Muscle layer of duodenum (tissue), 2 donors: ENCODE results near the gene ROR2.

Experiments used
- H3K27ac ChIP-seq: one replicate; pipeline ENCODE4 v1.7.0; 2013; ENCODE audit warnings: mild to moderate bottlenecking, low read length
- H3K27me3 ChIP-seq: one replicate; pipeline ENCODE4 v1.7.0; 2013; ENCODE audit warnings: low read depth, mild to moderate bottlenecking, control low read depth, low read length
- H3K36me3 ChIP-seq, 2 donors: one replicate each; pipeline ENCODE4 v1.7.0; 2013; ENCODE audit warnings: low read length in 2 of 2, control low read depth in 1 of 2, mild to moderate bottlenecking in 1 of 2; ENCODE audit not compliant: insufficient read depth in 2 of 2, control insufficient read depth in 1 of 2
- H3K4me1 ChIP-seq, 2 donors: one replicate each; pipeline ENCODE4 v1.7.0; 2013; ENCODE audit warnings: low read length in 2 of 2, mild to moderate bottlenecking in 2 of 2, control low read depth in 1 of 2, moderate library complexity in 1 of 2; ENCODE audit not compliant: insufficient read depth in 2 of 2, control insufficient read depth in 1 of 2
- H3K4me3 ChIP-seq, 2 donors: one replicate each; pipeline ENCODE4 v1.7.0; 2013; ENCODE audit warnings: low read length in 2 of 2, low read depth in 1 of 2, mild to moderate bottlenecking in 1 of 2
- H3K9me3 ChIP-seq, 2 donors: one replicate each; pipeline ENCODE4 v1.7.0; 2013; ENCODE audit warnings: low read length in 2 of 2, control low read depth in 1 of 2, mild to moderate bottlenecking in 1 of 2; ENCODE audit not compliant: control insufficient read depth in 1 of 2
- donor health status: healthy.

ROR2 gene

DNA sequence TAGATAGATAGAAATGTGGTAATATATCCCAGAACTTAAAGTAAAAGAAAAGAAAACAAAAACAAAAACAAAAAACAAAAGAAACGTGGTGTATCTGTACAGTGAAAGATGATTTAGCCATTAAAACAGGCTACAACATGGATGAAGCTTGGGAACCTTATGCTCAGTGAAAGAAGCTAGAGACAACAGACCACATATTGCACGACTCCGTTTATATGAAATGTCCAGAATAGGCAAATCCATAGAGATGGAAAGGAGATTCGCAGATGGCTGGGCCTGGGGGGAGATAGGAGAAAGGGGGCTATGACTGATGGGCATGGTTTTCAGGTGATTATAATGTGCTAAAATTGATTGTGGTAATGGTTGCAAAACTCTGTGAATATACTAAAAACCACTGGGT is 86.6 kb downstream of the ROR2 start:
- H3K27me3 ChIP-seq, result no peaks in the 10 kb centered on the region
- H3K27ac ChIP-seq, result no peak overlapping the region
- no peaks in the 10 kb centered on the region for H3K36me3 ChIP-seq
- no peak overlapping the region for H3K4me3 ChIP-seq
- peaks cover 0 to 15% of the 10 kb centered on the region in 2 donors for H3K4me1 ChIP-seq
- H3K9me3 ChIP-seq, result no peaks in the 10 kb centered on the region

DNA sequence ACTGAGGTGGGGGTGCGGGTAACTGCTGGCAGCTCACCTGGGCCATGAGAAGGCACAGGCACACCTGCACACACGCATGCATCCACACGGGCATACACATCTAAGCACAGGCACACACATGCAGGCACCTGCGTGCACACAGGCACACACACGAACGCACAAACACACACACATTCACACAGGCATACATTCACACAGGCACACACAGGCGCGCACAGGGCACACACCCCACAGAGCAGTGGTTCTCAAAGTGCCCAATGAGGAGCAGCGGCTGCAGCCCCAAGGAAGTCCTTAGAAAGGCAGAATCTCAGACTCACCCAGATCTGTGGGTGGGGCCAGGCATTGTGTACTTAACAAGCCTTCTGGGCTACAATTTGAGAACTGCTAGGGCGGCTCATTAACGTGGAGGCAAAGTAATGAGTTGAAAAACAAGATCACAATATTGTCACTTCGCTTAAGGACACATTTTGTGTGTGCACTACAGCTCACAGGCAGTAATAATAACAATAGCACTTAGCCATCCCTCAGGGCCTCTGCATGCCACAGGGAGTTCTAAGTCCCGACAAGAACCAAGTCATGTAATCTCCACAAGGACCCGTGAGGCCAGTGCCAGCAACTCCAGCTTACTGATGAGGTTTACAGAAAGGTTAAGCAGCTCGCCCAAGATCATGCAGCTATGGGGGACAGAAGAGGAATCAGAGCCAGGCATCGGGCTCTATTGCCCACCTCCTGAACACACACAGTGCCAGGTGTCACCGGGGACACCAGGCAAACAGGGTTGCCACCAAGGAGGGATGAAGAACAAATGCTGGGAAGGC is 91.6 kb downstream of the ROR2 start:
- Histone ChIP-seq H3K4me3 (no peak overlapping the region), H3K27ac (peak overlapping the region; percentile 36), H3K27me3 (no peaks in the 10 kb centered on the region), H3K36me3 (no peaks in the 10 kb centered on the region), H3K4me1 (peaks cover 0 to 34% of the 10 kb centered on the region in 2 donors), H3K9me3 (no peaks in the 10 kb centered on the region)

DNA sequence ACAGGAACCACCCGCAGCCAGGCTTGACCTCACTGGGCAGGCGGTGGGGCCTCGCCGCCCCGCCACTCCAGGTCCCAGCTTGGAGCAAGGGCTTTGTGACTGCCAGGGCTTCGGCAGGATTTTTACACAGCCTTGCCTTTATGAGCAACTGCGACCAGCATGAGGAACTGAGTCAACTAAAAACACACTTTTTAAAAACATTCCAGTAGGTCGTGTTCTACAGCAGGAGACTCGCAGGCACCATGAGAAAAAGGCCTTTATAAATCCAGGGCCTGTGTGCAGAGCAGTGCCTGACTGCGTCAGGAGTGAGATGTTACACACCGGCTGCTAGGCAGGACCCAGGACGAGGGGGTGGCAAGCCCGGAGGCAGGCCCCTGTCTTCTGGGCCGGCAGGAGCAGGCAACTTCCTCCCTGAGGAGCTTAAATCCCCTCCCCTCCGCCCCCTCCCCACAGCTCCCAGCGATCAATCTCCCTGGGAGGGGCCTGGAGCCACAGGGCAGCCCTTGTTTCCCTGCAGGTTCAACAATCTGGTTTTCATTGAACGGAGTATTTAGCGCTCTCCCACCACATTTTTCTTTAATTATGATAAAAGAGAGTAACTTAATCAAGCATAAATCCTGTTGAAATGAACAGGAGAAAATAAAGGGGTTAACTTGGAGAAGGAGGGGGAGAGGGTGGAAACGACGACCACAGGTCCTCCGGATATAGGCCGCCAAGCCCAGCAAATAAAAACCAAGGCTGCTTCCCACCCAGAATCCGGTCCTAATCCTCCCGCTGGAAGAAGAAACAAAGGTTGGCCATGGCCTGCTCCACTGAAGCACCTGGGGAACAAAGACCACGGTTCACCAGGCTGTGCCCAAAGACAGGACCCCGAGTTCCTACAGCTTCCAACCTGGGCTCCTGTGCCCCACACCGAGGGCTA is 92.5 kb downstream of the ROR2 start:
- Histone ChIP-seq H3K36me3 (no peaks in the 10 kb centered on the region), H3K4me1 (peaks cover 0 to 34% of the 10 kb centered on the region in 2 donors), H3K9me3 (no peaks in the 10 kb centered on the region), H3K27ac (peak overlapping the region; percentile 36), H3K27me3 (no peaks in the 10 kb centered on the region), H3K4me3 (no peak overlapping the region)

DNA sequence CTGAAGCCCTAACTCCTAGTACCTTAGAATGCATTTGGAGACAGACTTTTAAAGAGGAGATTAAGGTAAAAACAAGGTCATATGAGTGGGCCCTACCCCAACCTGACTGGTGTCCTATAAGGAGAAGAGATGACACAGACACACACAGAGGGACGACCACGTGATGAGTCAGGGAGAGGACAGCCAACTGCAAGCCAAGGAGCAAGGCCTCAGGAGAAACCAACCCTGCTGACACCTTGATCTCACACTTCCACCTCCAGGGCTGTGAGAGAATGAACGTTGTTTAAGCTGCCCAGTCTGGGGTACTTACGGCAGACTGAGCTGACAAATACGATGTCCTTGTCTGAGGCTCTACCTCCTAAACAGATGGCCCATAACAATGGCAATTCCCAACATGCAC is 93.6 kb downstream of the ROR2 start:
- Histone ChIP-seq H3K27ac (no peak overlapping the region), H3K4me1 (peaks cover 0 to 34% of the 10 kb centered on the region in 2 donors), H3K27me3 (no peaks in the 10 kb centered on the region), H3K36me3 (no peaks in the 10 kb centered on the region), H3K4me3 (no peak overlapping the region), H3K9me3 (no peaks in the 10 kb centered on the region)

DNA sequence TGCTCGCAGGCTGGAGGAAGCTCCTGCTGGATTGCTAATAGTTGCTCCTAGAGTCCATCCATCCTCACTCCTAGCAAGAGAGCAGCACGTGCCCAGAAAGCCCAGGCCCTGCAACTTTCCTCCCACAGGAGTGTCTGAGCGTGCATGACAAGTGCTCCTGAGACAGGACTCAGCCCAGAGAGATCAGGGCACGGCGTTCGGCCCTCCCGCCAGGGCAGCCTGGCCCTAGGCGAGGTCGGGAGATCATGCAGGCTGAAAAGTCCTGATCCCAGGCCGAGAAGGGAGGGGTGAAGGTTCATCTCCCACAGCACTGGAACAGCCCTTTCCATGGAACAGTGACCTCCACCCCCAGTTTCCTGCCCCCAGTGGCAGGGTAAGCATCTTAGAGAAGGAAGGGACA is 94.8 kb downstream of the ROR2 start:
- H3K4me1 ChIP-seq, result peaks cover 0 to 34% of the 10 kb centered on the region in 2 donors

DNA sequence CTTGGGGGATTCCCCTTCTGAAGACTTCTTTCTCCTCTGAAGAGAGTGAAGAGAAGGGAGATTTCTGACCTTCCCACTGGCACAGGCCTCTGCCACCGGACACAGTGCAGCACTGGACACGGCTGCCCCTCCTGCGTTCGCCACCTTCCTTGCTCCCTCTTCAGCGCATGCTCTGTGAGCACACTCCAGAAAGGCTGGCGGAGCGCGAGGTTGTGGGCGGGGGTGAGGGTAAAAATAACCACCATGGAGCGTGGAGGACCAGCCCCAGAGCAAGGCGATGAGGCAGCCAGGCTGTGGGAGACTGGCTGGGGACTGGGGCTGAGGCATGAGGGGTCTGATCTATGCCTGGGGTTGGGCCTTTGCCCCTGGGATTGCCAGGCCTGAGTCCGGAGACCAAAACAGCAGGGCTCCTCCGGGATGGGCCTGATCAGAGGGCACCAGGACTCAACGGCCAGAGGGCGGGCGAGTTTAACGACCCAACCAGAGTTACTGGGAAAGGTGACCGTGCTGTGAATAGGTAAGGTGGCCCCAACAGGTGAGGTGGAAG is 97.2 kb downstream of the ROR2 start:
- no peaks in the 10 kb centered on the region for H3K27me3 ChIP-seq
- H3K4me1 ChIP-seq, result peaks cover 0 to 28% of the 10 kb centered on the region in 2 donors
- H3K4me3 ChIP-seq, result no peak overlapping the region
- H3K9me3 ChIP-seq, result no peaks in the 10 kb centered on the region
- no peaks in the 10 kb centered on the region for H3K36me3 ChIP-seq
- H3K27ac ChIP-seq, result no peak overlapping the region

More for the DNA sequence above, 94.8 kb downstream of the ROR2 start:
- Histone ChIP-seq H3K9me3 (no peaks in the 10 kb centered on the region), H3K27ac (no peak overlapping the region), H3K27me3 (no peaks in the 10 kb centered on the region), H3K36me3 (no peaks in the 10 kb centered on the region), H3K4me3 (no peak overlapping the region)

DNA sequence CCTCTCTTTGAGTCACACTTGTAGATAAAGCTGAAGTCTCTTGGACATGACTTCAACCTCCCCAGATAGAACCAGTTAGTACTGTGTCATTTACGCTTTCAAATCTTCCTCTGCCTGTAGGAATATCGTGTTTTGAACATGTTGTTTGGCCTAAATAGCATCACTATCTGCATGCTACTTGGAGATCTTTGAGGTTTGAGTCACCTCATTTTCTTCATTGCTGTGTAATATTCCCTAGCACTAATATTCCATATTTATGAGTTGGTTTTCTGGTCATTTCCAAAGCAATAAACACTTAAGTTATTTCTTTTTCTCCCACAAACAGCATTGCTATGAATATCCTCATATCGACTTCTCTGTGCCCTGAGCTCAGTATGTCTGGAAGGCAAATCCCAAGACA is 100.3 kb downstream of the ROR2 start:
- no peak overlapping the region for H3K27ac ChIP-seq
- no peaks in the 10 kb centered on the region for H3K9me3 ChIP-seq
- no peak overlapping the region for H3K4me3 ChIP-seq
- H3K4me1 ChIP-seq, result peaks cover 0 to 16% of the 10 kb centered on the region in 2 donors
- no peaks in the 10 kb centered on the region for H3K27me3 ChIP-seq
- H3K36me3 ChIP-seq, result no peaks in the 10 kb centered on the region

DNA sequence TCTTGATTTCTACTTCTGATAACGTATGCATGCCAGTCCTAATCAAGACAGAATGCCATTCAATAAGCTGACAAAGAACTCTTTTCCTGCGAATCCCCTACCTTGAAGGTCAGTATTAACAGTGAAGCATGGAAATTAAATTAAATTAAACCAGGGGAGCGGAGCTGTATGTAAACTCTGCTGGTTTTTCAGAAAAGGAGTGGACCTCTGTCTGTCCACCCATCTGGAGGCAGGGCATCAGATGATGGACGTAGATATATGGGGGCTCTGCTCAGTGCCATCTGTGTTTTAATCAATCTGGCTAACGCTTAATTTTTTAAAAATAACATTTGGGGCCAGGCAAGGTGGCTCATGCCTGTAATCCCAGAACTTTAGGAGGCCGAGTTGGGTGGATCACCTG is 101.9 kb downstream of the ROR2 start:
- Histone ChIP-seq H3K36me3 (no peaks in the 10 kb centered on the region), H3K27ac (no peak overlapping the region)

DNA sequence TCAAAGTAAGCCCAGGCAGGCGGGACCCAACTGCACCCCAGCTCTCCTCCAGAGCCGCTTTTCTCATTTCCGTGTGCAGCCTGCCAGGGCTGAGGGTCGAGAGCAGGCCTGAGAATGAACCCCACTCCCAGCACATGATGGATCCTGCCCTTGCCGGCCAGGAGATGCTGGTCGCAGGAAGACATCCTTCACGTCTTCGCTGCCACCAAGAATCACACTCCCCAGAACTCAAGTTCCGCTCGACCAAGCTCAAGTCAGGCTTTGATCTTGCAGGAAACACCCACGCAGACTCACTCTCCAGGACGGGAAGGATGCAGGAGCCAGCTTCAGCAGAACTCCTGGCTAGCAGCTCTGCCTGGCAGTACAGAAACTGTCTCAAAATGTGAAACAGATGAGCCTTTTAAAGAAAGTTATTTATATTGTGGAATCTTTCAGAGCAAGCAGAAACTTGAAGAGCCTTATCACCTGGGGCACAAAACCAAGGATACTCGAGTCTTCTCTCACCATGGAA is 102.4 kb downstream of the ROR2 start:
- Histone ChIP-seq H3K9me3 (no peaks in the 10 kb centered on the region), H3K4me3 (no peak overlapping the region), H3K4me1 (peaks cover 0 to 37% of the 10 kb centered on the region in 2 donors), H3K27ac (no peak overlapping the region), H3K36me3 (no peaks in the 10 kb centered on the region), H3K27me3 (no peaks in the 10 kb centered on the region)

More for the DNA sequence above, 101.9 kb downstream of the ROR2 start:
- Histone ChIP-seq H3K9me3 (no peaks in the 10 kb centered on the region), H3K4me1 (peaks cover 0 to 32% of the 10 kb centered on the region in 2 donors), H3K27me3 (no peaks in the 10 kb centered on the region), H3K4me3 (no peak overlapping the region)

DNA sequence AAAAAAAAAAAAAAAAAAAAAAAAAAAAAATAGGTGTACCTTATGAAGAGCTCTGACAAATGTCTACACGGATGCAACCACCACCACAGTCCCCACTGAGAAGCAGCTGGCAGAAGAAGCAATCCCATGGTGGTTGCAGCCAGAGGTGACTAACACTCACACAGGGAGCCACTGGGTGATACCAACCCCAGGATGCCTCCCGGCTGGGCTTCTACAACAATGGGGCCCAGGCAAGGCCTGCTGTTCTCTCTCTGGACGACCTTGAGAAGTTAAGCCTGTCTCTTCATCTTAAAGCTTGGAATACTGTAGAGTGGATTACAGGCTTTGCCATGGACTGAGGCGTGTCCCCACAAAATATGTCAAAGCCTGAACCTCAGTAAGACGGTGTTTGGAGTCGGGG is 104.1 kb downstream of the ROR2 start:
- H3K27me3 ChIP-seq, result no peaks in the 10 kb centered on the region
- peaks cover 0 to 51% of the 10 kb centered on the region in 2 donors for H3K4me1 ChIP-seq
- no peaks in the 10 kb centered on the region for H3K9me3 ChIP-seq

More for the DNA sequence above, 104.1 kb downstream of the ROR2 start:
- Histone ChIP-seq H3K27ac (no peak overlapping the region), H3K36me3 (no peaks in the 10 kb centered on the region), H3K4me3 (no peak overlapping the region)
